NCI-H1694 treated with DMSO at 0.1 percent for 48 hours (cell line): Measurements from ENCODE around the gene HUNK.

ENCODE experiments used
- DNase-seq: peaks from one replicate; lab custom pipeline; 2025; lab: John Stamatoyannopoulos, UW

HUNK gene

GRCh38 chr21:31896019-31896418, 23.2 kb downstream of the HUNK start:
- no peak for DNase-seq

GRCh38 chr21:31897311-31897710, 24.5 kb downstream of the HUNK start:
- no peak for DNase-seq

GRCh38 chr21:31898933-31899630, 26.3 kb downstream of the HUNK start:
- no peak for DNase-seq

GRCh38 chr21:31900121-31900895, 27.5 kb downstream of the HUNK start:
- DNase-seq = no peak

GRCh38 chr21:31901315-31901714, 28.5 kb downstream of the HUNK start:
- DNase-seq = no peak

- no peak for DNase-seq
These were observed 29.6 kb downstream of the HUNK start for GRCh38 chr21:31902438-31902837.

GRCh38 chr21:31903896-31904295, 31.1 kb downstream of the HUNK start:
- DNase-seq = no peak

GRCh38 chr21:31905503-31906451, 33.0 kb downstream of the HUNK start:
- no peak for DNase-seq

GRCh38 chr21:31908106-31909031, 35.5 kb downstream of the HUNK start:
- DNase-seq = no peak

- no peak for DNase-seq
These were observed 36.6 kb downstream of the HUNK start for GRCh38 chr21:31909153-31910073.

GRCh38 chr21:31910074-31910470, 37.3 kb downstream of the HUNK start:
- DNase-seq = no peak

- no peak for DNase-seq
These were observed 38.5 kb downstream of the HUNK start for GRCh38 chr21:31911138-31911907.

GRCh38 chr21:31912501-31912900, 39.7 kb downstream of the HUNK start:
- DNase-seq = no peak

- DNase-seq = no peak
These were observed 40.4 kb downstream of the HUNK start for GRCh38 chr21:31913182-31913608.

- DNase-seq = no peak
These were observed 41.7 kb downstream of the HUNK start for GRCh38 chr21:31914472-31914871.

GRCh38 chr21:31915566-31915965, 42.7 kb downstream of the HUNK start:
- no peak for DNase-seq

- DNase-seq = no peak
These were observed 44.3 kb downstream of the HUNK start for GRCh38 chr21:31917108-31917507.

- no peak for DNase-seq
These were observed 45.5 kb downstream of the HUNK start for GRCh38 chr21:31918250-31918775.

GRCh38 chr21:31920275-31920674, 47.5 kb downstream of the HUNK start:
- no peak for DNase-seq
